Esophagus (tissue), 2 donors: ENCODE measurements around the gene RNF125. TPM values are rescaled to one million over a fixed set of nuclear protein-coding genes. Genes with fewer than 3 reads are reported as not detected.

ENCODE experiments used
- polyA plus RNA-seq, 2 donors: library from polyadenylated mRNA; stranded (reverse); fragments of 200-250 nt; gene quantifications; one replicate each; pipeline ENCODE4 v1.2.3, GENCODE V29; 2013
- donor health status: healthy with polysubstance abuse.
- donor health status: Bipolar disorder and iron deficiency.

The RNF125 gene
- polyA plus RNA-seq, 2 donors = 1.2 TPM

Other genes starting within 250 kb of the RNF125 start
- gene TRAPPC8, start 75.7 kb upstream of the RNF125 start, polyA plus RNA-seq = 10 to 100 TPM; 16.3 to 20.9 TPM
- gene RNF138, start 73.0 kb downstream of the RNF125 start, polyA plus RNA-seq = 10 to 100 TPM in 1 of 2 donors, 1 to 10 TPM in 1; 7.4 to 11.9 TPM
- gene MEP1B, start 171.2 kb downstream of the RNF125 start, polyA plus RNA-seq = not detected